Glutamatergic neuron (in vitro differentiated cells): ENCODE results near the gene IPPK. TPM values are rescaled to one million over a fixed set of nuclear protein-coding genes. Genes with fewer than 3 reads are reported as not detected.
"Not testable (repeated sequence)": the region's sequence is repeated elsewhere in the genome, so short reads cannot be mapped to it uniquely, and the experiment has no call there.

Source experiments
- DNase-seq: peaks from one replicate; pipeline ENCODE4 v3.0.0; 2022
- H3K27ac Mint-ChIP-seq: one replicate; pipeline ENCODE4 v1.8.0; 2020; ENCODE audit warnings: mild to moderate bottlenecking, mixed read lengths, inconsistent platforms; ENCODE audit not compliant: unreplicated experiment
- H3K27me3 Mint-ChIP-seq: one replicate; pipeline ENCODE4 v1.8.0; 2020; ENCODE audit warnings: mild to moderate bottlenecking, moderate library complexity, mixed read lengths, inconsistent platforms; ENCODE audit not compliant: unreplicated experiment
- H3K36me3 Mint-ChIP-seq: one replicate; pipeline ENCODE4 v1.8.0; 2020; ENCODE audit warnings: mild to moderate bottlenecking, mixed read lengths, inconsistent platforms; ENCODE audit not compliant: unreplicated experiment
- H3K4me1 Mint-ChIP-seq: one replicate; pipeline ENCODE4 v1.8.0; 2020; ENCODE audit warnings: mild to moderate bottlenecking, low read depth, mixed read lengths, inconsistent platforms; ENCODE audit not compliant: unreplicated experiment
- H3K4me3 Mint-ChIP-seq: one replicate; pipeline ENCODE4 v1.8.0; 2020; ENCODE audit warnings: mild to moderate bottlenecking, mixed read lengths, inconsistent platforms; ENCODE audit not compliant: unreplicated experiment
- H3K9me3 Mint-ChIP-seq: one replicate; pipeline ENCODE4 v1.8.0; 2020; ENCODE audit warnings: mild to moderate bottlenecking, moderate library complexity, mixed read lengths, inconsistent platforms; ENCODE audit not compliant: unreplicated experiment
- CTCF ChIP-seq: fragments of 200-600 bp; sonication (generic); IDR thresholded peaks from one replicate; pipeline ENCODE4 v1.5.0; 2021; ENCODE audit not compliant: partially characterized antibody, unreplicated experiment
- total RNA-seq: library from RNA; stranded (reverse); fragmentation: NEBNext Ultra II Directional; extraction: Animal tissue kit (Norgen Biotek cat#: 25700); gene quantifications from one replicate; pipeline ENCODE4 v1.2.1, GENCODE V29; 2021; ENCODE audit not compliant: unreplicated experiment

IPPK gene
- total RNA-seq, 1 donor from 2014 or later = 7.0 TPM

GRCh38 chr9:92631452-92632343 is 38.2 kb downstream of the IPPK start:
- Mint-ChIP-seq H3K27ac (no peak overlapping the region), H3K27me3 (no peaks in the 10 kb centered on the region), H3K4me3 (no peak overlapping the region), H3K36me3 (peaks cover 8% of the 10 kb centered on the region), H3K4me1 (peaks cover 2% of the 10 kb centered on the region), H3K9me3 (peaks cover 1% of the 10 kb centered on the region)
- no peak for DNase-seq
- TF ChIP-seq CTCF = no peak

- H3K36me3 Mint-ChIP-seq = peaks cover 8% of the 10 kb centered on the region
- no peak overlapping the region for H3K4me3 Mint-ChIP-seq
- no peaks in the 10 kb centered on the region for H3K4me1 Mint-ChIP-seq
- no peak for TF ChIP-seq CTCF
- DNase-seq = no peak
- H3K27ac Mint-ChIP-seq = no peak overlapping the region
- H3K27me3 Mint-ChIP-seq = no peaks in the 10 kb centered on the region
- peaks cover 4% of the 10 kb centered on the region for H3K9me3 Mint-ChIP-seq
Measured at GRCh38 chr9:92627651-92628050, 42.3 kb downstream of the IPPK start.

GRCh38 chr9:92626484-92626883 is 43.4 kb downstream of the IPPK start:
- Mint-ChIP-seq H3K9me3 (peaks cover 4% of the 10 kb centered on the region), H3K4me1 (no peaks in the 10 kb centered on the region), H3K36me3 (peaks cover 8% of the 10 kb centered on the region), H3K27me3 (no peaks in the 10 kb centered on the region), H3K27ac (no peak overlapping the region), H3K4me3 (no peak overlapping the region)
- no peak for DNase-seq
- no peak for TF ChIP-seq CTCF

- not testable (repeated sequence) for H3K27ac Mint-ChIP-seq, H3K9me3 Mint-ChIP-seq, H3K27me3 Mint-ChIP-seq, H3K36me3 Mint-ChIP-seq, H3K4me3 Mint-ChIP-seq, H3K4me1 Mint-ChIP-seq, DNase-seq
Measured at GRCh38 chr9:92623936-92624335, 46.0 kb downstream of the IPPK start.

- H3K4me1 Mint-ChIP-seq = no peaks in the 10 kb centered on the region
- H3K27ac Mint-ChIP-seq = no peak overlapping the region
- no peak for DNase-seq
- H3K36me3 Mint-ChIP-seq = no peaks in the 10 kb centered on the region
- no peak overlapping the region for H3K4me3 Mint-ChIP-seq
- peaks cover 2% of the 10 kb centered on the region for H3K27me3 Mint-ChIP-seq
- H3K9me3 Mint-ChIP-seq = no peaks in the 10 kb centered on the region
- no peak for TF ChIP-seq CTCF
Measured at GRCh38 chr9:92620845-92621244, 49.1 kb downstream of the IPPK start.
